ENCODE measurements around the gene PKP1.

The PKP1 gene

GRCh38 chr1:201331166-201331565 is 47.9 kb downstream of the PKP1 start:
- DNase-seq = no peak

GRCh38 chr1:201332021-201332420 is 48.7 kb downstream of the PKP1 start:
- DNase-seq = no peak

DNA sequence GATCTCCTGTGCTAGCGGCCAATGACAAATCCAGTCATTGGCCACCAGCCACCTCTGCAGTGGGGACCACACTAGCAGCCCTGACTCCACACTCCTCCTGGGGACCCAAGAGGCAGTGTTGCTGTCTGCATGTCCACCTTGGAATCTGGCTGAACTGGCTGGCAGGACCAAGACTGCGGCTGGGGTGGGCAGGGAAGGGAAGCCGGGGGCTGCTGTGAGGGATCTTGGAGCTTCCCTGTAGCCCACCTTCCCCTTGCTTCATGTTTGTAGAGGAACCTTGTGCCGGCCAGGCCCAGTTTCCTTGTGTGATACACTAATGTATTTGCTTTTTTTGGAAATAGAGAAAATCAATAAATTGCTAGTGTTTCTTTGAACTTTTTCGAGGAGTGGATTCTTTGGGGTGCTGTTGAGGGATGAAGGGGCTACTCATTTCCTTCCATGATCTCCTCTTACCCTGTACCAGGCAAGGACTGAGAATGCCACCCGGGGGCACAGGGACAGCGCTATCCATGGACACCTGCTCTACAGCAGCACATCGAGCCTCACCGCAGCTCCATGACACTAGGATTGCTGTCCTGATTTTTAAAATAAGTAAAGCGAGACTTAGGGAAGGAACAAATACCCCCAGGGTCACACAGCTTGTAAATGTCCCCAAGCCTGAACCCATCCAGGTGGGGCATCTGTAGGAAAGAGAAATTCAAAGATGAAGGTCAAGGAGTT is 49.5 kb downstream of the PKP1 start:
- DNase-seq = no peak

DNA sequence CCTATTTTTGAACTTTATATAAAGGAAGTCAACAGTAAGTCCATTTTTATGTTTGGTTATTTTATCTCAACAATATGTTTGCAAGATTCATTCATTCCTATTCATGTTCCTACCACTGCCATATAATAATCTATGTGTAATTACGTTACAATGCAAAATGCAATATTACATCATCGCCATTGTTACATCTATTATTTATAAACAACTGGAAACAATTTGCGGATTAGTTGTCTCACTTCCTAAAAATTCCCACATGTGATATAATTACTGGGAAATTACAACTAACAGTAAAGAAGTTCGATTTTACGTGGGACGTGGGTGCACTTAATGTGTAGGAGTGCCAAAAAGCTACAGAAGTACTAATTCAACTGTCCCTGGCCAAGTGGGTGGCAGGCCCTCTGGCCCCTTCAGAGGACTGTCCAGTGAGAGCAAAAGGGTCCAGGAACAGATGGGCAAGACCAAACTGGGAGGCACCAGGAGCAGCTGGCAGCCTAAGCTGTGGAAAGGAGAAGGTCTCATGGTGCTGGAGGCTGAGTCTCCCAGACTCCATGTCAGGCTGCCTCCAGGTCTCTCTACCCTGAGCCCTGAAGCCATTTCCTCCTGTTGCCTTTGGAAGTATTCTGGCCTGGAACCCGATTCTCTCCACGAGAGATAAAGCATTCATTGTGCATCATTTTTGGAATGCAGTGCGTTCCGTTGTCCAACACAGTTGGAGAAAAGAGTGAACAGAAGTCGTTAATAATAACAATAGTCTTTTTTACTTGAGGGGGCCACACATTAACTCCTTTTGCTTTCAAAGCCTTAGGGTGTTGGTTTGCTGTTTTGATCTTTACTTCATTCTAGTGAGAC is 51.2 kb downstream of the PKP1 start:
- DNase-seq = no peak

GRCh38 chr1:201335174-201335870 is 52.0 kb downstream of the PKP1 start:
- DNase-seq = no peak

DNA sequence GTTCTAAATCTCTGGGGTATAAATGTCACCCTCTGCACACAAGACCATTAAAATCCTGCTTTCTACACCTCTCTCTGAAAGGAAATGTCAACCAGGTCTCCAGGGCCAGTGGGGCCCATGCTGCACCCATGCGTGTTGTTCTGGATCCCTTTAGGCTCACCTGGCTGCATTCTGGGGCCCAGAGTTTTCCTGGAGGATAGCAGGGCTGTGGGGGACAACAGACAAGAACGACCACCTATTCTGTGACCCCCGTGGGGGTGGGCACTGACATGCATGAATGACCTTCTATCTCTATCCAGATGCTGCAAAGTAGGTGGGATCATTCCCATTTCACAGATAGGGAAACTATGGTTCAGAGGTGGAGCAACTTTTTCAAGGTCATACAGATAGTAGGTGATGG is 52.6 kb downstream of the PKP1 start:
- DNase-seq = no peak

- DNase-seq = no peak
These were observed 53.6 kb downstream of the PKP1 start for GRCh38 chr1:201336711-201337450.

GRCh38 chr1:201341377-201341776 is 58.1 kb downstream of the PKP1 start:
- no peak for DNase-seq

DNA sequence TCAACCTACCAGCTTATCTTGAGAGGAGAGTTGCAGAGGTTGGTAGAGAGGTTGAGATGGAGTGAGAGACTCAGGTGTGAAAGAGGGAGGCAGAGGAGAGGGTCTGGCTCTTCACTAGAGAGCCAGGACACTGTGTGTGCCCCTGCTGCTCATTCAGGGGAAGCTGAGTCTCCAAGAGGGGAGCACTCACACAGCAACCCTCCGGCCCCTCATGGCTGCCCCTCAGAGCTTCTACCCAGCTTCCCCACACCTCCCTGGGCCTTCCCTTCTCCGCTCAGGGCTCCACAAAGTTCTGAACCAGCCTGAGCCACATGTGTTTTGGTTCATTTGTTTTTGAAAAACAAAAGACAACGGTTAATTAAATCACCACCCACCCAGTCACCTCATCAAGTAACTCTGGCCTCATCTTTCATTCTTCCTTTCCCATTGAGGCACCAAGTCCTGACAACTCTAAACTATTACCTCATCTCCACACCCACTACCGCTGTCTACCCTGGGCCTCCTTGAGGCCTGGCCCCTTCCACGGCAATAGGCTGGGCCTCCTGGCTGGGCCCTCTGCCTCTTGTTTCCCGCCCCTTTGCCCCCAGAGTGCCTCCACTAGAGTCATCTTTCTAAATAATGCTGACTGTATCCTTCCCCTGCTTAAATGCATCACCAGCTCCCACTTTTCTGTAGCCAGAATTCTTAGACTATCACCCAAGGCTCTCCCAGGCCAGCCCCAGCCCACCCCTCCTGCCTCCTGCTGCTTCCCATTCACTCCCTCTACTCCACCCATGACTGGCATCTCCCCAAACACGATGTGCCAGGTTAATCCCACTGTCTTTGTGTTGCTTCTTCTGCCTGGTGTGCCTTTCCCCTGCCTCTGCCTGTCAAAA is 61.1 kb downstream of the PKP1 start:
- no peak for DNase-seq

DNA sequence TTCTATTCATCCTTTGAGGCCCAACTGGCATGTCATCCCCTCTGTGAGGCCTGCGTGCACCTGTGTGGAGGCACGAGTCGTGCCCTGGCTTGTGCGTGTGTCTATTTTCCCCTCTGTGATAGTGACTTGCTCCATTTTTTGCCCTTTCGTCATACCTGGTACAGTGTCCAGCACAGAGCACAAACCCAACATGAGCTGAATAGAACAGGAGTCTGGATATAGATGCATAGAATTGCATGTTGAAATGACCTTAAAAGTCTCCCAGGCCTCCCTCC is 61.7 kb downstream of the PKP1 start:
- DNase-seq = no peak

DNA sequence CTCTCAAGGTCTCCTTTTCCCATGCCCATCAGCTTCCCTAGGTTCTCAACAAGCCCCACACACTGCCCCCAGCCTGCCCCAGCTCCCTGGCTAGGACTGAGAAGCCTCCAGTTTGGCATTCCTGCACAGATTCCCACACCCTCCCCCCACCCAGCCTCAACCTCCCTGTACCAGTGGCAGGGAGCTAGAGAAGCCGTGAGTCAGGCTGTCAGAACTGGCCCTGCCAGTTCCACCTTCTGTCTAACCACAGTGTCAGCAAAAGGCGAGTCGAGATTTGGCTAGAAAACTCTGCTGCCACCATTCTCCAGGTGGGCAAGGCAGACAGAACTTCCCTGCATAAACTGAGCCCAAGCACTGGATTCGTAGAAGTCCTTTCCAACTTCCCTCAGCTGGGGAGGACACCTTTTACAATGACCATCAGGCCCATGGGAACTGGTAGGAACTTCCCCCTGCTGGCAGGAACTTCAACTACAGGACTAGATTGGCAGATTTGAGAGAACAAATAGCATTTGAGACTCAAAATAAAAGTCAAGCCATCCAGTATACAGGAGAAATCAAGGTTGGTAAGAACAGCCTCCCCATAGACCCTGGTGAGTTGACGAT is 63.1 kb downstream of the PKP1 start:
- DNase-seq = no peak

GRCh38 chr1:201346987-201347386 is 63.7 kb downstream of the PKP1 start:
- DNase-seq = no peak

- no peak for DNase-seq
These were observed 64.3 kb downstream of the PKP1 start for GRCh38 chr1:201347498-201348210.

DNA sequence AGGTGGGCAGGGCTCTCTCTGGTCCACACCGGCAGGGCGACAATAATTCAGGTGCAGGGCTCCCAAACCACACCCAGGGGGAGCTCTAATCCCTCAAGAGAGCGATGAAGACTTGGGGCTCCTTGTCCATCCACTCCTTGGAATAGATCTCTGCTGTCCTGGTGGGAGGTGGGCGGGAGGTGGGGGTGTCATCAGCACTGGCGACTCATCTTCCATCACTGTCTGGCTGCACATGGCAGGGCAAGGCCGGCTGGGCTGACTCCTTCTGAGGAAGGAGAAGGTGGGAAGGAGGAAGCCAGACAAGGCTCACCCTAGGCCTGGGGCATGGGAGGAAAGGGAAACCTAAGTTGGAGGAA is 64.9 kb downstream of the PKP1 start:
- DNase-seq = no peak

- DNase-seq = no peak
These were observed 65.8 kb downstream of the PKP1 start for GRCh38 chr1:201349092-201349491.

DNA sequence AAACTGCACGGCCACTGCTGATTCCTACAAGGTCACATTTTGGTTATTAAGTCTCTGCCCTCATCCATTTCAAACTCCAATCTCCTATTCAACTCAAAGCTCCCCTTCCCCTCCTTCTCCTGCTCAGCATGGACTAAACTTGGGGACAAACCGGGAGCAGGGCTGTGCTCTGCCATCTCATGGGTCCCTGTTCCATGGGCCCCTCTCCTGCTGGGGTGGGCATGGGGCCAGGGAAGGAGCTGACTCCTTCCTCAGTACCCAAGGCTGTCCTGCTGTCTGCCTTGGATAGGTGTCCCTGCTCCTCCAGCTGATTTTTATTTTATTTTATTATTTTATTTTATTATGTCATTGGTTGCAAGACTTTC is 67.0 kb downstream of the PKP1 start:
- DNase-seq = no peak

- DNase-seq = no peak
These were observed 67.6 kb downstream of the PKP1 start for GRCh38 chr1:201350884-201351283.

- no peak for DNase-seq
These were observed 68.3 kb downstream of the PKP1 start for GRCh38 chr1:201351617-201352016.

DNA sequence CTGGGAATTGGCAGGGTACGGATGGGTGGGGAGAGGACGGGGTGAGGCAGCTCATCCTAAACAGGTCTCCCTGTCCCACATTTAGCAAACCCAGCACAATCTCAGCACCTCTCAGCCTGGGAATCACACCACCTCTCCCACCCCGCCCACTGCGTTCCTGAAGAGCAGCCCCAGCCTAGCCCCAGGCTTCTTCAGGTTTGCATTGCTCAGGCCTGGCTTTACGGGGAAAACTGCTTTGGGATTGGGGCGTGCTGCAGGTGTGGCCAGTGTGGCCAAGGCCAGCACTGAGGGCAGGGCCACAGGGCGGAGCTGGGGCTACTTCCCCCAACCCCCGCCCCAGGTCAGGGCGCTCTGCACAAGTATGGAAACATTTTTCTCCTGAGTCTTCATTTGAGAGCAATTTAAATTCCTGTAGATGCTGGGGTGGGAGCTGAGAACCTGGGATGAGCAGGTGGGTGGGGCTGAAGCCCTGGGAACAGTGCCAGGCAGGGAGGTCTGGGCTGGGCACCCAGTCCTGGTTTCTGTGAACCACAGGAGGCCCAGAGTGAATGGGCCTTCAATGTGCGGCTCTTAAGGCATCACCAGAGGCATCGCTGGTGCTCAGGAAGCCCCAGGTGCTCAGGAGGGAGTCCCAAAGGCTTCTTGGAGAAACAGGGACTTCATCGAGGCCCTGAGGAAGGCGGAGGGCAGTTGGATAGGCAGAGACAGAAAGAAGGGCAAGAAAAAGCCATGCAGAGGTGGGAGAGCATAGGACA is 70.1 kb downstream of the PKP1 start:
- no peak for DNase-seq

- DNase-seq = no peak
These were observed 71.0 kb downstream of the PKP1 start for GRCh38 chr1:201354151-201354900.
